PC-9 (cell line): Measurements from ENCODE around the gene PCLAF. TPM values are rescaled to one million over a fixed set of nuclear protein-coding genes. Genes with fewer than 3 reads are reported as not detected.

ENCODE experiments used
- BruUV-seq: library from RNA; stranded (reverse); fragments of 400-500 nt; replicated peaks from 2 replicates; lab custom pipeline; 2021; lab: Mats Ljungman, UMichigan
- CTCF ChIA-PET: fragments of 300-600 bp; sonication (Branson Sonifier 250); formaldehyde crosslinking; loops from one replicate; lab custom pipeline; 2022; ENCODE audit warnings: antibody characterized with exemption; lab: Charles Lee
- POLR2A ChIA-PET: fragments of 300-600 bp; sonication (Branson Sonifier 250); formaldehyde crosslinking; loops from one replicate; lab custom pipeline; 2022; ENCODE audit warnings: antibody characterized with exemption; ENCODE audit not compliant: unreplicated experiment; lab: Charles Lee
- DNase-seq, 2 experiments: peaks; one replicate each; pipeline versions ENCODE4 v3.0.0 to v3.0.0-alpha.2; 2015 to 2022; ENCODE audit warnings: mixed read lengths in 1 of 2
- H2AFZ ChIP-seq: fragments of 200-600 bp; sonication (generic); 2 replicates; pipeline ENCODE4 v1.8.1; 2017; ENCODE audit warnings: antibody characterized with exemption
- H3F3A ChIP-seq: fragments of 200-600 bp; sonication (generic); 2 replicates; pipeline ENCODE4 v1.8.1; 2017; ENCODE audit warnings: antibody characterized with exemption, mild to moderate bottlenecking, low read depth; ENCODE audit not compliant: insufficient read depth
- H3K27ac ChIP-seq: fragments of 200-600 bp; sonication (generic); 2 replicates; pipeline ENCODE4 v1.6.1; 2016; ENCODE audit warnings: mixed run types
- H3K27me3 ChIP-seq: fragments of 200-600 bp; sonication (generic); 2 replicates; pipeline ENCODE4 v1.6.1; 2016; ENCODE audit warnings: low read depth, mixed run types; ENCODE audit not compliant: insufficient read depth
- H3K36me3 ChIP-seq: fragments of 200-600 bp; sonication (generic); 2 replicates; pipeline ENCODE4 v1.6.1; 2016; ENCODE audit warnings: low read depth, mixed run types
- H3K4me1 ChIP-seq: fragments of 200-600 bp; sonication (generic); replicated peaks from 2 replicates; pipeline ENCODE4 v1.6.1; 2016; ENCODE audit warnings: mixed run types; ENCODE audit not compliant: insufficient read depth
- H3K4me2 ChIP-seq: fragments of 200-600 bp; sonication (generic); 2 replicates; pipeline ENCODE4 v1.6.1; 2017; ENCODE audit warnings: mixed run types
- H3K4me3 ChIP-seq: fragments of 200-600 bp; sonication (generic); 2 replicates; pipeline ENCODE4 v1.6.1; 2016; ENCODE audit warnings: mixed run types
- H3K79me2 ChIP-seq: fragments of 200-600 bp; sonication (generic); 2 replicates; pipeline ENCODE4 v1.6.1; 2017; ENCODE audit warnings: low read depth, mixed run types
- H3K9me2 ChIP-seq: fragments of 200-600 bp; sonication (generic); 2 replicates; pipeline ENCODE4 v1.8.1; 2017; ENCODE audit warnings: mild to moderate bottlenecking; ENCODE audit not compliant: insufficient read depth
- H3K9me3 ChIP-seq: fragments of 200-600 bp; sonication (generic); 2 replicates; pipeline ENCODE4 v1.8.1; 2016; ENCODE audit warnings: low read depth; ENCODE audit not compliant: insufficient read depth
- H4K20me1 ChIP-seq: fragments of 200-600 bp; sonication (generic); 2 replicates; pipeline ENCODE4 v1.8.1; 2017; ENCODE audit not compliant: insufficient read depth
- CTCF ChIP-seq: fragments of 200-600 bp; sonication (generic); conservative IDR thresholded peaks from 2 replicates; pipeline ENCODE4 v1.6.1; 2017; ENCODE audit warnings: mixed run types, antibody characterized with exemption, mild to moderate bottlenecking, moderate library complexity
- EZH2 ChIP-seq: fragments of 200-600 bp; sonication (generic); IDR thresholded peaks from 2 replicates; pipeline ENCODE4 v1.8.0; 2017; ENCODE audit warnings: antibody characterized with exemption, low read depth
- intact Hi-C: fragments of 100-400 bp; cut with micrococcal nuclease; formaldehyde crosslinking; loops from one replicate; pipeline ENCODE4 v1.10.0; 2022; ENCODE audit not compliant: unreplicated experiment
- total RNA-seq: library from RNA; stranded (reverse); gene quantifications from 2 replicates; pipeline ENCODE4 v1.2.3, GENCODE V29; 2021

The PCLAF gene
- total RNA-seq, 1 experiment from 2014 or later: 70.4 TPM

DNA sequence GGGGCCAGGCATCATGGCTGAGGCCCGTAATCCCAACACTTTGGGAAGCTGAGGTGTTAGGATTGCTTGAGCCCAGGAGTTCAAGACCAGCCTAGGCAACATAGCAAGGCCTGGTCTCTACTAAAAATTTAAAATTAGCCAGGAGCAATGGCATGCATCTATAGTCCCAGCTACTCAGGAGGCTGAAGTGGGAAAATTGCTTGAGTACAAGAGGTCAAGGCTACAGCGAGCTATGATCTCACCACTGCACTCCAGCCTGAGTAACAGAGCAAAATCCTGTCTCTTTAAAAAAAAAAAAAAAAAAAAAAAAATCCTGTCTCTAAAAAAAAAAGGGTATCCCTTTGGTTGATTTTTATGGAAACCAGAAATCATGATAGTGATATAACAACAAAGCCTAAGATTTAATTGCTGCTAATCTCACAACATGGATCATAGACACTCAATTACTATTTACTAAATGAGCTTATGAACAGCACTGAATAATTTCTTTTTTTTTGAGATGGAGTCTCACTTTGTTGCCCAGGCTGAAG, 12.1 kb downstream of the PCLAF start:
- H4K20me1 ChIP-seq: no peaks in the 10 kb centered on the region
- TF ChIP-seq CTCF (no peak), EZH2 (no peak)
- H3K36me3 ChIP-seq: no peaks in the 10 kb centered on the region
- ChIA-PET POLR2A (no interaction called here), CTCF (no interaction called here)
- H3K4me1 ChIP-seq: no peaks in the 10 kb centered on the region
- H3K9me3 ChIP-seq: no peaks in the 10 kb centered on the region
- no peaks in the 10 kb centered on the region for H3K27me3 ChIP-seq
- no peaks in the 10 kb centered on the region for H3F3A ChIP-seq
- H3K27ac ChIP-seq: no peak overlapping the region
- no TSS peak for BruUV-seq
- H3K4me3 ChIP-seq: no peak overlapping the region
- H3K9me2 ChIP-seq: no peaks in the 10 kb centered on the region
- H3K4me2 ChIP-seq: no peak overlapping the region
- no peak for DNase-seq
- intact Hi-C loops: no loop called here
- no peak overlapping the region for H2AFZ ChIP-seq
- H3K79me2 ChIP-seq: no peaks in the 10 kb centered on the region

GRCh38 chr15:64361259-64361658, 20.0 kb downstream of the PCLAF start:
- no peak for DNase-seq
- no peaks in the 10 kb centered on the region for H3K79me2 ChIP-seq
- TF ChIP-seq CTCF (no peak), EZH2 (no peak)
- H3F3A ChIP-seq: peaks cover 9% of the 10 kb centered on the region; the same call in 1 of the 2 replicates
- ChIA-PET CTCF (interaction anchor here (0.6 kb wide), 1 partner anchor 374 kb away, joined by 3 read pairs; no protein-coding TSS in a partner anchor), POLR2A (no interaction called here)
- no peak overlapping the region for H3K4me2 ChIP-seq
- H3K4me3 ChIP-seq: no peak overlapping the region
- no peaks in the 10 kb centered on the region for H3K9me2 ChIP-seq
- H4K20me1 ChIP-seq: no peaks in the 10 kb centered on the region
- H3K9me3 ChIP-seq: no peaks in the 10 kb centered on the region
- H3K27ac ChIP-seq: no peak overlapping the region
- intact Hi-C loops: no loop called here
- no peak overlapping the region for H2AFZ ChIP-seq
- no TSS peak for BruUV-seq
- H3K4me1 ChIP-seq: no peaks in the 10 kb centered on the region
- H3K27me3 ChIP-seq: no peaks in the 10 kb centered on the region
- H3K36me3 ChIP-seq: no peaks in the 10 kb centered on the region

DNA sequence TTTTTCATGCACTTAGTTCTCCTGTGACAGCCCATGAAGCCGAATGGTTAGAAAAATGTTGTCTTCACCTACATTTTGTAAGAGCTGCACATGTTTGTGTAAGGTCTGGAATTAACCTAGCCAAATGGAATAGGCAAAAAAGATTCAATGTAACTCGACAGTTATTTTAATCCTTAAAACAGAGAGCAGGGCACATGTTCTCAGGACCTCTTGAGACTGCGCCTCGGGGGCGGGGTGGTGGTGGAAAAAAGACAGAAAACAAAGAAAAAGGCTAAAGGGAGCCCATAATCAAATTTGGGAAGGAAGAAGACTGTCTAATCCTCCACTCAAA, 24.6 kb downstream of the PCLAF start:
- Histone ChIP-seq H3F3A (peaks cover 11% of the 10 kb centered on the region; the same call in 1 of the 2 replicates), H3K4me3 (peak overlapping the region; percentile 82), H2AFZ (peak overlapping the region; percentile 93), H3K9me3 (no peaks in the 10 kb centered on the region), H3K79me2 (peaks cover 32% of the 10 kb centered on the region), H3K4me2 (peak overlapping the region; percentile 82), H4K20me1 (no peaks in the 10 kb centered on the region), H3K27me3 (no peaks in the 10 kb centered on the region), H3K4me1 (peaks cover 6% of the 10 kb centered on the region), H3K9me2 (no peaks in the 10 kb centered on the region), H3K36me3 (no peaks in the 10 kb centered on the region), H3K27ac (peak overlapping the region; percentile 41)
- intact Hi-C loops: loop anchor here (1.0 kb wide), 3 partner anchors 31 to 193 kb away; partner anchors contain the start of genes PPIB and TRIP4
- CTCF ChIA-PET: no interaction called here
- TF ChIP-seq CTCF: no peak
- no peak for TF ChIP-seq EZH2
- BruUV-seq: TSS peak; percentile 80
- no peak for DNase-seq
- POLR2A ChIA-PET: interaction anchor here (0.6 kb wide), 1 partner anchor 112 kb away, joined by 6 read pairs; no protein-coding TSS in a partner anchor
